Pancreas (tissue), 10 donors: ENCODE results near the gene PCDHGC4. TPM values are rescaled to one million over a fixed set of nuclear protein-coding genes. Genes with fewer than 3 reads are reported as not detected.

ENCODE experiments used
- ATAC-seq, 4 donors: fragments of 200-7000 bp; cut with Tn5 transposase; one replicate each; pipeline versions ENCODE4 v1.8.0 to v1.9.1; 2020; ENCODE audit warnings: mild to moderate bottlenecking in 4 of 4, moderate library complexity in 4 of 4
- DNase-seq, 6 donors: peaks; one replicate each; pipeline ENCODE4 v3.0.0-alpha.2; 2020
- FAIRE-seq: peaks from 2 replicates; lab custom pipeline; 2012; peaks lifted over from hg19 to GRCh38; lab: Jason Lieb, UNC
- H3K27ac ChIP-seq, 4 donors: fragments of 200-600 bp; sonication (generic); 1 replicate in 3 of 4; 2 replicates in 1 of 4; pipeline versions ENCODE4 v1.5.0 to v1.8.0; 2020
- H3K27me3 ChIP-seq, 4 donors: fragments of 200-600 bp; one replicate each; pipeline ENCODE4 v1.8.0; 2021
- H3K36me3 ChIP-seq, 3 donors: fragments of 200-600 bp; sonication (generic) in 1 of 3; one replicate each; pipeline versions ENCODE4 v1.5.0 to v1.8.0; 2020 to 2021
- H3K4me1 ChIP-seq, 3 donors: fragments of 200-600 bp; one replicate each; pipeline ENCODE4 v1.8.0; 2021
- H3K4me3 ChIP-seq, 4 donors: fragments of 200-600 bp; sonication (generic) in 2 of 4; one replicate each; pipeline versions ENCODE4 v1.5.0 to v1.8.0; 2020 to 2021
- H3K9me3 ChIP-seq, 4 donors: fragments of 200-600 bp; one replicate each; pipeline ENCODE4 v1.8.0; 2021
- WGBS, 2 donors: extraction: QIAGEN DNeasy Blood & Tissue Kit; methylation state at CpG; one replicate each; pipeline ENCODE4 v1.1.7; 2013; 5-methylcytosine and 5-hydroxymethylcytosine counted together
- intact Hi-C, 3 donors: fragments of 100-400 bp; cut with DNase I; formaldehyde crosslinking; loops; one replicate each; pipeline versions ENCODE4 v1.11.1 to v1.14.2; 2022
- polyA plus RNA-seq, 2 donors: library from polyadenylated mRNA; stranded (reverse); fragments of 200-250 nt; gene quantifications; one replicate each; pipeline ENCODE4 v1.2.3, GENCODE V29; 2013
- total RNA-seq, 6 donors: library from RNA; stranded (reverse); fragmentation: NEBNext Ultra II Directional in 4 of 6; extraction: Animal tissue kit (Norgen Biotek cat#: 25700) in 4 of 6; gene quantifications; one replicate each; pipeline versions ENCODE4 v1.2.1 to v1.2.4, GENCODE V29; 2021 to 2023
- TF ChIP-seq, protein P1 (sequence below), 4 donors: fragments of 200-600 bp; sonication (generic) in 3 of 4; IDR thresholded peaks; one replicate each; pipeline versions ENCODE4 v1.5.0 to v1.8.0; 2021; ENCODE audit warnings: antibody characterized with exemption in 4 of 4
- donor health status: healthy with polysubstance abuse.
- donor health status: DM: no; HTN: no; CAD: no; lungs with moderate emphysema.
- donor health status: DM: no; HTN: no; CAD: no.
- donor health status: control.
- donor health status: control.
- donor health status: Bipolar disorder and iron deficiency.
- donor health status: DM: yes; HTN: yes; CAD: no.
- donor health status: DM: no; HTN: no; CAD: no.
- donor health status: DM: no; HTN: no; CAD: no.
- donor health status: DM: yes; HTN: yes; CAD: no.

Gene PCDHGC4
- total RNA-seq (1 to 10 TPM in 3 of 6 donors, under 1 TPM in 3; 0.41 to 1.4 (median 0.91) TPM), polyA plus RNA-seq (under 1 TPM; 0.35 to 0.65 TPM)

DNA sequence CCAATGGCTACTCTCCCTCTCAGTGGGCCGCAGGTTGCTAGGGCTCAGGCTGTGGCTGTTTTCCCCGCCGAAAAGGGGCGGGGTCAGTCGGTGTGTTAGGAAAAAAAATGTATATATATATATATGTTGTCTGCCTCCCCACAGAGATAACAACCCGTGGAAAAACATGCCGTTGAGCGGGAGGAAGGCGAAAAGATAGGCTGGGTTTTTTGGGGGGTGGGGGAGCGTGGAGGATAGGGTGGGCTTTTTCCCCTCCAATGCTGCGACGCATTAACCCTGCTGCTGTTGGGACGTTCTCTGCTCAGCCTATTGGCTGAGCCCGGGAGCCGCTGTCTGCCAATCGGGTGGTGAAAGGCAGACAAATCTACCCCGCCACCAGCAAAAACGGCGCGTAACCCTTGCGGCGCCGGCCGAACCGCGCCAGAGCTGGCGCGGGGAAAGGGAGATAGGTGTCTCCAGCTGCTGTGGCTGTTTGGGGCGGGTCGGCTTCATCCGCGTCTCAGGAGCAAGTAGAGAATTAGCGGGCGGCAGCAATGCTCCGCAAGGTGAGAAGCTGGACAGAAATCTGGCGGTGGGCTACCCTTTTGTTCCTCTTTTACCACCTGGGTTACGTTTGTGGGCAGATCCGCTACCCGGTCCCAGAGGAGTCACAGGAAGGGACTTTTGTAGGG is at the start of gene PCDHGC4:
PCDHGC4 (plus strand) TSS at position 390 of the 671 bp plus-strand sequence; CDS start at position 534, 144 bp downstream.
- TF ChIP-seq, protein P1, sequence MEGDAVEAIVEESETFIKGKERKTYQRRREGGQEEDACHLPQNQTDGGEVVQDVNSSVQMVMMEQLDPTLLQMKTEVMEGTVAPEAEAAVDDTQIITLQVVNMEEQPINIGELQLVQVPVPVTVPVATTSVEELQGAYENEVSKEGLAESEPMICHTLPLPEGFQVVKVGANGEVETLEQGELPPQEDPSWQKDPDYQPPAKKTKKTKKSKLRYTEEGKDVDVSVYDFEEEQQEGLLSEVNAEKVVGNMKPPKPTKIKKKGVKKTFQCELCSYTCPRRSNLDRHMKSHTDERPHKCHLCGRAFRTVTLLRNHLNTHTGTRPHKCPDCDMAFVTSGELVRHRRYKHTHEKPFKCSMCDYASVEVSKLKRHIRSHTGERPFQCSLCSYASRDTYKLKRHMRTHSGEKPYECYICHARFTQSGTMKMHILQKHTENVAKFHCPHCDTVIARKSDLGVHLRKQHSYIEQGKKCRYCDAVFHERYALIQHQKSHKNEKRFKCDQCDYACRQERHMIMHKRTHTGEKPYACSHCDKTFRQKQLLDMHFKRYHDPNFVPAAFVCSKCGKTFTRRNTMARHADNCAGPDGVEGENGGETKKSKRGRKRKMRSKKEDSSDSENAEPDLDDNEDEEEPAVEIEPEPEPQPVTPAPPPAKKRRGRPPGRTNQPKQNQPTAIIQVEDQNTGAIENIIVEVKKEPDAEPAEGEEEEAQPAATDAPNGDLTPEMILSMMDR (IDR thresholded peaks at IDR 0.05), result no peak
- Histone ChIP-seq H3K4me3 (peak within 1 kb of the TSS in 2 of 4 donors; percentile 12 to 36), H3K36me3 (no peaks in the 10 kb centered on the region), H3K9me3 (no peaks in the 10 kb centered on the region), H3K4me1 (no peaks in the 10 kb centered on the region), H3K27ac (no peak within 1 kb of the TSS), H3K27me3 (no peaks in the 10 kb centered on the region)
- 5 to 9% methylated on average over 39 of the region's 39 CpGs for WGBS, 2 donors
- ATAC-seq, result peak; percentile 42 to 68 (median 60)
- intact Hi-C loops, result no loop called here
- DNase-seq, result no peak
- no peak for FAIRE-seq

DNA sequence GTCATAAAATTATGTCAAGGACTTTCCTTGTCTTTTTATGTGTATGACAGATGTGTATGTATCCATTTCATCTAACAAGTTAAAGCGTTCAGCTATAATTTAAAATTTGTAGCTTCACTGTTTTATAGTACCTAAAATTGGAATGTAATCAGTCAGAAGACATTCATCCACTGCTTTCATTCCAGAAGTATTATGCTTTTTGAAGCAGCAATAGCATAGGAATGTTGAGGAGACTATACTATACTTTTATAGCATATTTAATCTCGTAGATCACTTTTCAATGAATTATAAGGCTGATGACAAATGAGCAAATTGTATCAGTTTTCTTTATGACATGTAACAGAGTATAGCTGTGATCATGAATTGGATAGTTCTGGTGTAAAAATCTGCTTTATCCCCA is 47.6 kb upstream of the PCDHGC4 start:
- Histone ChIP-seq H3K27me3 (no peaks in the 10 kb centered on the region), H3K27ac (no peak overlapping the region), H3K9me3 (no peaks in the 10 kb centered on the region), H3K4me1 (no peaks in the 10 kb centered on the region), H3K36me3 (no peaks in the 10 kb centered on the region), H3K4me3 (no peak overlapping the region)
- WGBS, 2 donors, result 89 to 90% methylated on average over 2 of the region's 2 CpGs
- ATAC-seq, result no peak
- intact Hi-C loops, result no loop called here
- no peak for DNase-seq
- no peak for FAIRE-seq
- TF ChIP-seq, protein P1 (IDR thresholded peaks at IDR 0.05), result no peak

DNA sequence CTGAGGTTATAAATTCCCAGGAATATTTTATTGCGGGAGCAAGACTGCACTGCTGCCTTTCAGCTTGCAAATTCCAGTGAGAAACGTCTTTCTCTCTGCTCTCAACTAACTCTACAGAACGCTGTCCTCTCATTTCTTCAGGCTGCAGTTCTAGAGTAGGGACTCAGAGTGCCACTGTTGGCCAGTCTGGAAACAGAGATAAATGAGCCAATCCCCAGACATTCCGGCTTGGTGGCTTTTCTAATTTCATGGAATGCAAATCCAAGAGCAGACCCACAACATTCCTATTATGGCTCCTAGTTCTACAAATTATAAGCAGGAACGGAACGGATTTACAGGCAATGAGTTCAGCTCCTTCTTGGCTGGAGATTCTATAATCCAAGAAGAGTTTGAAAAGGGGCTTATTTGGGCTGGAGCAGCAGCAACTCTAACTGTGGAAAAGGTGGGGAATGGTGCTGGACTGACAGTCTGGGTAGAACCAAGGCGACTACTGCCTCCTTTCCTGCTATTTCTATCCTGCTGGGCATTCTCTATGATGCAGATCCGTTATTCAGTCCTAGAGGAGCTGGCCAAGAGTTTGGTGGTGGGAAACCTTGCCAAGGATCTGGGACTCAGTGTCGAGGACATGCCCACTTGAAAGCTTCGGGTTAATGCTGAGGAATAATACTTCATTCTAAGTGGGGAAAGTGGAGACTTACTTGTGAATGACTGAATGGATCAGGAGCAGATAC is 45.3 kb upstream of the PCDHGC4 start:
- Histone ChIP-seq H3K27me3 (no peaks in the 10 kb centered on the region), H3K27ac (no peak overlapping the region), H3K4me1 (no peaks in the 10 kb centered on the region), H3K4me3 (no peak overlapping the region), H3K9me3 (no peaks in the 10 kb centered on the region), H3K36me3 (no peaks in the 10 kb centered on the region)
- DNase-seq, result no peak
- ATAC-seq, result no peak
- intact Hi-C loops, result no loop called here
- TF ChIP-seq, protein P1 (IDR thresholded peaks at IDR 0.05), result no peak
- 61 to 70% methylated on average over 10 of the region's 10 CpGs for WGBS, 2 donors
- no peak for FAIRE-seq

DNA sequence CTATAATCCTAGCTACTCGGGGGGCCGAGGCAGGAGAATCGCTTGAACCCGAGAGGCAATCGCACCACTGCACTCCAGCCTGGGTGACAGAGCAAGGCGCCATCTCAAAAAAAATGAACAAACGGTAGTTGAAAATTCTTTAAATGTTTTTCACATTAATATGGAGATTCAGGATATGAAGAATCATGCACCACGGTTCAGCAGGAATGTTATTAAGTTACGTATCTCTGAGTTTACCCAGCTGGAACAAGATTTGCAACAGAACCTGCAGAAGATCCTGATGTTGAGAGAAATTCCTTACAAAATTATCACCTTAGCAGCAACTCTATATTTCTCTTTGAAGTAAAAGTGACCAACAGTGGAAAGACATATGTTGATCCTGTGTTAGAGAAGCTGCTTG is 44.5 kb upstream of the PCDHGC4 start:
- TF ChIP-seq, protein P1 (IDR thresholded peaks at IDR 0.05), result no peak

More for the DNA sequence above, 44.5 kb upstream of the PCDHGC4 start:
- H3K36me3 ChIP-seq, result no peaks in the 10 kb centered on the region
- no peak overlapping the region for H3K27ac ChIP-seq
- no peaks in the 10 kb centered on the region for H3K27me3 ChIP-seq
- intact Hi-C loops, result no loop called here
- ATAC-seq (no peak), DNase-seq (no peak), FAIRE-seq (no peak)
- 92 to 94% methylated on average over 9 of the region's 9 CpGs for WGBS, 2 donors
- H3K9me3 ChIP-seq, result no peaks in the 10 kb centered on the region
- no peak overlapping the region for H3K4me3 ChIP-seq
- no peaks in the 10 kb centered on the region for H3K4me1 ChIP-seq
